ENCODE measurements around the gene SLC5A11.

Gene SLC5A11

DNA sequence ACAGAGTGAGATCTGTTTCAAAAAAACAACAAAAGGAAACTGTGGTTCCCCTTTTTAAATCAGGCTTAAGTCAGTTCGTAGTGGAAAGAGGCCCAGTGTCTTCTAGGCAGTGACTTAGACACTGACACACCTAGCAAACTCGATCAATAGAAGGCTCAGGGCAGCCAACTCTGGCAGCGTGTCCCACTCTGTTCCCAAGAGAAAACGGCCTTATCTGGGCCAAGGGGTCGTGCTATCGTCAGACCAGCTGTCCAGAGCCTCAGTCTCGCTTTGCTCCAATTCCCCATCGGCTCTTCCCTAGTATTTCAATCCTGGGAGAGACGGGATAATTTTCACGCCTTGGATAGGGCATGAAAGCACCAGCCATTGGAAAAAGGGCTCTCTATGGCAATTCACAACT is 72.9 kb downstream of the SLC5A11 start:
- no peak for DNase-seq (ENCODE audit: low spot score)

DNA sequence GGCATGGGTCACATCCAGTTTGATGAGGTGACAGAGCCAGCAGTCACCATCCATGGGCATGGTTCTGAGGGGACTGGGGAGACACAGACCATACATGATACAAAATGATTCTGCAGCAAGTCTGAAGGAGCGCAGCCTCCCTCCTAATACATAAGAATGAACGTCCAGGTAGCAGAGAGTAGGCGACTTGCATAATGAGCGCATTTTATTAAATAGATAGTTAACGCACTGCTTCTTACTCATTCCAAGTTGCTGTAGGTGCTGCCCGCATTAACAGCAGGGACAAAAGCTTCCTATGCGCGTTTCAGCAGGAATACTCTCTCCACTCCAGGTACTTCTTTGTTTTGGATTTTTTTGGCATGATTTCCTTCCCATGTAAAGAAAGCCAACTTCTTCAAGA is 73.8 kb downstream of the SLC5A11 start:
- DNase-seq (ENCODE audit: low spot score): no peak

DNA sequence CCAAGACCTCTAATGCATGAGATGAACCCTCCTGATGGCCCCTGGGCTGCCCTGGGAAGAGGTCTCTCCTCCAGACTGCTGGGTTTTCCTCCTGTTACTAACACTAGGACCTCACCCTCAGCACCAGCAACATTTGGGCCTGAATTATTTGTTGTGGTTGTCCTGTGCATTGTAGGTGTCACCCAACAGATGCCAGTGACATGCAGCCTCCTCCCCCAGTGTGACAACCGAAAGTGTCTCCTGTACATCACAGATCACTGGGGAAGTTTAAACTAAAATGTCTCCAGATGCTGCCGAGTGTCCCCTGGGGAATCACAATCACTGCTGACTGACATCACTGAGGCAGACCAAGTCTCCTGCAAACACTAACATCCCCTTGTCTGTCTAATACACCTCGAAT is 74.8 kb downstream of the SLC5A11 start:
- no peak for DNase-seq (ENCODE audit: low spot score)

DNA sequence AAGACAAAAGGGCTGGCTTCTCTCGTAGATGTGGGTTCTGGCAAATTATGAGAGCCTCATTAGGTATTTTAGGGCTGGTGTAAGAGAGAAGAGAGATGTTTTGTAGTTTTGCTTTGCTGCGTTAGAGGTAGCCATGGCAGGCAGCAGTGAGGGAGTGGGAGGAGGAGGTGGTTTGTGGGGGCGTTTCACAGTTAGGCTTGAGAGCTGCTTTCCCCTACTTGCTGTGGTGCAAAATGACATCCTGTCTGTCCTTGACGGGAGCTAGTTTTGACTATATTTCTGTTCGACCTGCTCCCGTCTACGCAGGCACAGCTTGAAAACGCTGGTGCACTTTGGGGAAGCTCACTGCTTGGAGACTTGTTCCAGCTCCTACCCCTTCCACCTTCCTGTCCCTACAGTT is 75.5 kb downstream of the SLC5A11 start:
- DNase-seq (ENCODE audit: low spot score): no peak

DNA sequence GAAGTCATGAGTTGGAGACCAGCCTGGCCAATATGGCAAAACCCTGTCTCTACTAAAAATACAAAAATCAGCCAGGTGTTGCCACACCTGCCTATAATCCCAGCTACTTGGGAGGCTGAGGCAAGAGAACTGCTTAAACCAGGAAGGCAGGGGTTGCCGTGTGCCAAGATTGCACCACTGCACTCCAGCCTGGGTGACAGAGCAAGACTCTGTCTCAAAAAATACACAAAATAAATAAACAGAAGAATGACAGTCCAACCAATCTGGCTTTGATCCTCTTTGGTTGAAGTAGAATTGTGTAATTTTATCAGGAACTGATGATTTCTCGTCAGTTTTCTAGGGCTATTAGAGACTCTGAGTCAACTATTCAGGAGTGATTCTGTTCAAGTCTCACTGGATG is 79.4 kb downstream of the SLC5A11 start:
- DNase-seq (ENCODE audit: low spot score): no peak

DNA sequence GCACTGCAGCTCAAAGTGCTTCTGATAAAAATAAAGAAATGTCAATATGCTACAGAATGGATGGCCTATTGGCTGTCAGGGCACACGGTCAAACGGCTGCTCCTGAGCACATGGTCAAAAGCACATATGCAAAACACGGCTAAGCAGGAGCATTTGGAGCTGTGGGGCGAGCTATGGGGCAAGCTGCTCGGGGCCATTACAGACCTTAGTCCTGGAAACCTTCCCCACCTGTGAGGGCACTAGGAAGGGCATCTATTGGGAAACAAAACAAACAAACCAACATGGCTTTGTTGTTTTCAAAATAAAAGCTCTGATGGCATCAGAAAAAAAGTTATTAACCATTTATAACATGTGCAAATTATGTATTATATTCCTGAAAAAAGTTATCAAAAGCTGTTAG is 83.6 kb downstream of the SLC5A11 start:
- DNase-seq (ENCODE audit: low spot score): no peak

DNA sequence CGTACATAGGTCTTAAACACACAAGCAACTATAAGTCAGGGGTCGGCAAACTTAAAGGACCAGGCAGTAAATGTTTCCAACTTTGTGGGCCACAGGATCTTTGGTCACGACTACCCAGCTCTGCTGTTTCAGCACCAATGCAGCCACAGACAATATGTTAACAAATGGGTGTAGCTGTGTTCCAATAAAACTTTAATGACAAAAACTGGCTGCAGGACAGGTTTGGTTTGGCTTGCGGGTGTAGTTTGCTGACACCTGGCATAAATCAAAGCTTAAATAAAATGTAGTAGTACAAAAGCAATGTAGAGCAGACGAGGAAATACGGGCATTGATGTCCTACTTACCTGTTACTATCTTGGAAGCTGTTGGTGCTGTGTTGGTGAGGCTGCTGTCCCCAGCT is 84.7 kb downstream of the SLC5A11 start:
- no peak for DNase-seq (ENCODE audit: low spot score)

DNA sequence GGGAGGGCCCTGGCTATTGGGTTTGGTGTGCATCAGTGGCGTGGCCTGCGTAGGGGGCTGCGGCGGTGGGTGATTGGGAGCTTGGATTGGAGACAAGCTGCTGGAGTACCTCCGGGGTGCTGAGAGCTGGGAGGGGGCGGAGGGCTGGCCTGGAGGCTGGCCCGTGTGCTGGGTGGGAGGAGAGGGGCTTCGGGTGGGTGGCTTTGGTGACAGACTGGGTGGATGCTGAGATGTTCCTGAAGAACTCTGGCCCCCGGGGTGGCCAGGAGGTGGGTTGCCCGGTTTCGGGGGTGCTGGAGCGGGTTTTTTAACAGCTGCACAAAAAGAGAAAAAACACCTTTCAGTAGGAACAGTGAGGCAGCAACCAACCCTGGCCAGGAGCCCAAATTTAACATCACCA is 85.3 kb downstream of the SLC5A11 start:
- no peak for DNase-seq (ENCODE audit: low spot score)

DNA sequence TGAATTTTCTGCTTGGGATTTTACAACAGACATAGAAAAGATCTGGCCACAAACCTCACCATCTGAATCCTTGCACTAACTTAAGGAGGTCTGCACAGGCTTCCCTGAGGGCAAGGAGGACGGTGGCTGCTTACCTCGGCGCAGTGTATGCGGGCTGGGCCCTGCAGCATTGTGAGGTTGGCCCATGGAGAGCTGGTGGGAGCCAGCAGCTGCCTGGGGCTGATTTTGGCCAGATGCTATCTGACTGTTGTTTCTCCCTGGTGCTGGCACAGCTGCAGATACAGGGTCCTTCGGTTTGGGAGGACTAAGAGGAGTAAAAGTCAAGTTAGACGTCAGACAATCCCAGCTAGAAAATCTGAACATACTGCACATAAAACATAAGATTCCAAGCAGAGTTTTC is 89.6 kb downstream of the SLC5A11 start:
- no peak for DNase-seq (ENCODE audit: low spot score)

DNA sequence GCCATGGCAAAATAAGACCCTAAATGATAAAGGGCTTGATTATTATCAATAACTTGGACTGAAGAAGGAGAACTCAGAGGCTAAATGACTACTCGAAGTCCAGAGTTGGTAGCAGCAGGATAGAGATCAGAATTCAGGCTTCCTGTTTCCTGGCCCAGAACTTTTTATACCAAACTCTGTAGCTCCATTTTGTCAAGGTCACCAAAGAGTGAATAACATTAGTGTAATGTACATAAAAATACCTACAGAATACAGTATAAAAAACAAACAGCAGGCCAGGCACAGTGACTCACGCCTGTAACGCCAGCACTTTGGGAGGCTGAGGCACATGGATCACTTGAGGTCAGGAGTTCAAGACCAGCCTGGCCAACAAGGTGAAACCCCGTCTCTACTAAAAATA is 90.4 kb downstream of the SLC5A11 start:
- DNase-seq (ENCODE audit: low spot score): no peak

DNA sequence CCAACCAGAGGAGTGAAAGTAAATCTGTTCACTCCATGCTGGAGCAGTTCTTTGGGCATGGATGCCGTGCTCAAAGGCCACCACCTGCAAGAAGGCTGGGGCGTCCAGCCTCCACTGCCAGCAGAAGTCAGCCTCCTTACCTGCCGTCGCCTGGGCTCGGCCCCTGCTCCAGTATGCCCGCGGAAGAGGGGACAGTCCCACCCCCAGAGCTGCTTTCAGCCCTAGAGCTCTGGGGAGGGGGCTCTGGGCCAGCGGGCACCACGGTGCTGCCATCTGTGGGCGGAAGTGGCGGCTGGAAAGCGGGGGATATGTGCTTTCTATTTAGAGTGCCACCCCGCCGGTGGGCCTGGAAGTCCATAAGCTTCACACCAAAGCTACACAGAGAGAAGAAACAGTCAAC is 93.5 kb downstream of the SLC5A11 start:
- no peak for DNase-seq (ENCODE audit: low spot score)

DNA sequence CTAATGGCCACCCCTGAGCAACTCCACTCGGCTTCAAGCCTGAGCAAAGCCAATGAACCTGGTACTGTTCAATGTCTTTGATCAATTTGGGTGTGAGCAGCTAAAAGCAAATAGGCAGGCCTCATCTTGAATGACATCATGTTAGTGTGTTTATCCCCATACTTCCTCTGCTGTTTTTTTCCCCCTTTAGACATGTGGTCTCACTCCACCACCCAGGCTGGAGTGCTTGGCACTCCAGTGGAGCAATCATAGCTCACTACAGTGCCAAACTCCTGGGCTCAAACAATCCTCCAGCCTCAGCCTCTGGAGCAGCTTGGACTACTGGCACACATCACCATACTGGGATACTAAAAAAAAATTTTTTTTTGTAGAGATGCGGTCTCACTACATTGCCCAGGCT is 94.0 kb downstream of the SLC5A11 start:
- no peak for DNase-seq (ENCODE audit: low spot score)

DNA sequence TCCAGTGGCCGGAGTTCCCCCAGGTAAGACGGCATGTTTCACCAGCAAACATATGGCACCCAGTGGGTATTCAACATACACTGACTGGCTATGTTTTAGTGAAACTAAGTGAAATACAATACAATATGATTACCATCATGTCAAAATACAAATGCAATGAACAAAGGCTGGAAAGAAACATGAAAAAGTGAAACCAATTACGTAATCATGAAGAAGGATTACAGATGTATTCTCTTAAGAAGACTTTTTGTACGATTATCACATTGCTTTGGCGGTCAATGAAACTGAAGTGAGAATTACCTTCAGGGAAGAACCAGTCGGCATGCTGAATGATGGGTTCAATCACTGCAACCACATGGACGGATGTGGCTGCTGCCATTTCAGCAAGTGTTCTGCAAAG is 97.7 kb downstream of the SLC5A11 start:
- no peak for DNase-seq (ENCODE audit: low spot score)

DNA sequence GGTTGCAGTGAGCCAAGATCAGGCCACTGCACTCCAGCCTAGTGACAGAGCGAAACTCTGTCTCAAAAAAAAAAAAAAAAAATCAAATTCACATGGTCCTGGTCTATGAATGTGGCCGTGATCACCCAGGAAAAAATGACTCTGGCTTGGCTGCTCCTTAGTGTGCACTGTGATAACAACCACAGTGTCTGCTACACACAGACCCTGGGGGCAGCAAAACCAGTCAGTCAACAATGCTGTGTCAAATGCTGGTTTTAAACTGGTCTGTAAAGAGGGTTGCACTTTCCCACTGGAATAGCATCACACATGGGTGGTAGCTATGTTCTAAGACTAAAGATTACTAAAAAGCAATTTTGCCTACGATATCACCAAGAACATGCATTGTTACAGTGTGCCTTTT is 98.4 kb downstream of the SLC5A11 start:
- DNase-seq (ENCODE audit: low spot score): no peak

DNA sequence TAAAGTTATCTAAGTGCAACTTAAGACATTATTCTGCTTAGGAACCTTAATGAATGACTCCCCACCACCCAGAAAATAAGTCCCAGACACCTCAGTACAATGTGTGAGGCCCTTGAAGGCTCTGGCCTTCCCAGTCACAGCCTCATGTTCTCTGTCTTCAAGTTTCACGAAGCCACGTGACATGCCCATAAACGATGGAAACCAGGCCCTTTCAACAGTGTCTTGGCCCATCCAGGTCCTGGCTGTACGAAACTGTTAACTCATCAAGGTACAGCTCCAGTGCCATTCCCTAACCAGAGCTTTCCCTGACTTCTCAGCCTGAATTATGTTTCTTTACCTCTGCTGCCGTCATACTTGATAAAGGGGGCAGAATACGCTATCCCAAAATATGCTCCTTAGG is 100.4 kb downstream of the SLC5A11 start:
- no peak for DNase-seq (ENCODE audit: low spot score)

DNA sequence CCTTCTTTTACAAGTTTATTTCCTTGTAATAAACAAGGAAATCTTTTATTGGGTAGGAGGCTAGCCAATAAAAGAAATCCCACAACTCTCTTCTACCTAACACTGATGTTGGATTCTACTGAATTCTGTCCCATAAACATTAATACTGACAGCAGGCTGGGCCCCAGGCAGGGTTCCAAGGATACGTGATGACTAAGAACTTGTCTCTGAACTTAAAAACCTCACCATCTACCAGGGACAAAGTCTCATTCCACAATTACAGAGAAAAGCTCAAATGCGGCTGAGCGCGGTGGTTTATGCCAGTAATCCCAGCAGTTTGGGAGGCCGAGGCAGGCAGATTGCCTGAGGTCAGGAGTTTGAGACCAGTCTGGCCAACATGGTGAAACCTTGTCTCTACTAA is 104.5 kb downstream of the SLC5A11 start:
- DNase-seq (ENCODE audit: low spot score): no peak

DNA sequence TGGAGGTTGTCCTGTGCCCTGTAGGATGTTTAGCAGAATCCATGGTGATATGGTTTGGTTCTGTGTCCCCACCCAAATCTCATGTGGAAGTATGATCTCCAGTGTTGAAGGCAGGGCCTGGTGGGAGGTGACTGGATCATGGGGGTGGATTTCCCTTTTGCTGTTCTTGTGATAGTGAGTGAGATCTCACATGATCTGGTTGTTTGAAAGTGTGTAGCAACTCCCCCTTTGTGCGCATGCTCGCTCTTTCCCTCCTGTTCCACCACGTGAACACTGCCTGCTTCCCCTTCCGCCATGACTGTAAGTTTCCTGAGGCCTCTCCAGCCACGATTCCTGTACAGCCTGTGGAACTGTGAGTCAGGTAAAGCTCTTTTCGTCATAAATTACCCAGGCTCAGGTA is 107.5 kb downstream of the SLC5A11 start:
- DNase-seq (ENCODE audit: low spot score): no peak

DNA sequence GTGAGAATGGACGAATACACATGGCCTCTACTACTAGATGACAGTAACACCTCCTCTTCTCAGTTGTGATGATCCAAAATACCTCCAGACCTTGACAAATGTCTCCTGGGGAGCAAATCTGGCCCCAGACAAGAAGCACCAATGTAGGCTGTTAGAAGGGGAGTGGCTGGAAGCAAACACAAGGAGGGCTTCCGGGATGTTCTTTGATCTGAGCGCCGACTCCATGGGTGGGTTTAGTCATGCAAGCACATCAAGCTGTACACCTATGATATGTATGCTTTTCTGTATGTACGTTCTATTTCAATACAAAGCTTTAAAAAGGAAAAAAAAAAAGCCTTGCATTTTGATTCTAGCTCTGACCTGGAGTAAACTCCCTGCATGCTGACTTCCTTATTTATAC is 108.0 kb downstream of the SLC5A11 start:
- no peak for DNase-seq (ENCODE audit: low spot score)

DNA sequence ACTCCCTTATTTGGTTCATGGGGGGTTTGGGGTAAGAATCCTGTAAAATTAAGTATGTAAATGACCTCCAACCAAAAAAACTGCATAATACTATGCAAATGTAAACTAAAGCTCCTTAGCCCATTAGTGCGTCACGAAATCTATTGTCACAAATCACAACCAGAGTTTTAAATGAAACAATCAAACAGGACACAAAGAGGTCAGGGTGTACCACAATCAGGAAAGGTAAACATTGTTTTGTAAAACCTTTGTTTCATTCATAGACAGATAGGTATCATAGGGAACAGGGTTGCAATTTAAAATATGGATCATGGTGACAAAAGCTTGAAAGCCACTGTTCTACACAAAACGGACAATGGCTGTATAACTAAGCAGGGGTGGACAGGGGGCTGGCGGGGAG is 108.4 kb downstream of the SLC5A11 start:
- DNase-seq (ENCODE audit: low spot score): no peak

DNA sequence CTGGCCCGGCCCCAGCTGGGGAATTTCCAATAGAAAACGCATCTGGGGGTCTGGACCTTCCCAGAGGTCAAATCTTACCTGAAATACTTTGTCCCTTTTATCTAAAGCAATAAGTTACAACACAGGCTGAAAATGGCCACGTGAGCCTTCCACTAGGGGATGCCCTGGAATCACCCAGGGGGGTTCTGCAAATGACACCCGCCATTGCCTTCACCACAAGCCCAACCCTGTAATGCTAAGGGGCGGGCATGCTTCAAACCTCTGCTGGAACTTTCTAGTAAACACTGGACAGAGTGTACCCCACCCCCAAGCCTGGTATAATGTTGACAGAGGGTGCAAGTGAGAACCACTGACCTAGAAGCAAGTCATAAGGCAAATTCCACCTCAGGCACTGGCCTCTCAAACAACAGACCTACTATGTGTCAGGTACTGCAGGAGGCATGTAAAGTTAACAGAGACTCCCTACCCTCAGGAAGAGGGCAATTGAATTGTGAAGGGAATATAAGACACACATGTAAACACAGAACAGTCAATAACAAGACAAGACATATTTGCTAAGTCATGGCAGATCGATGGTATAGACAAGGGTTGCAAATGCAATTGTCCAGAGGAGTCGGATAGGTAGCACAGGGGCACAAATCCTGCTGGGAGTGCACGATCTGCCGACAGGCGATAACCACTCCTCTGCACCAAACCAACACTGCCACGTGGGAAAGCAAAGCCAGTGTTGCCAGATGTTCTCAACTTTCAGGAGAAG is 110.4 kb downstream of the SLC5A11 start:
- DNase-seq (ENCODE audit: low spot score): no peak

DNA sequence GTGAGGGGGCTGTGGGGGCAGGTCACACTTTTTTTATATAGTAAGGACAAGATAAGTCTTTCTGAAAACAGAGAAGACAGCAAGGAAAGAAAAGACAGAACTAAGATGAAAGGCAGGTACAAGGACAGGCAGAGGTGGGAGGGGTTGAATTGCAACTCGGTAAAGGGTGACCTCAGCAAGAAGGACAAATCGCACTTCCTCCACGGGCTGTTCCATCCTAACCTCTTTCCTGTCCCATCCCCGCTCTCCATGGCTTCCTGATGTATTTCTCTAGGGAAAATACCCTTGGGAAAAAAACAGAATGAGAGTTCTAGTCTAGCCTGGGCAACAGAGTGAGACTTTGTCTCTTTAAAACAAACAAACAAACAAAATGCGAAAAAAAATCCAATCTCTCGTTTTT is 112.1 kb downstream of the SLC5A11 start:
- DNase-seq (ENCODE audit: low spot score): no peak
